GM23248 (cell line): ENCODE data around the gene PLVAP. TPM values are rescaled to one million over a fixed set of nuclear protein-coding genes. Genes with fewer than 3 reads are reported as not detected.
A peak's percentile ranks its signal among the peaks of the same experiment; 100 is the strongest.

Source experiments
- DNase-seq: peaks from one replicate; pipeline ENCODE4 v3.0.0-alpha.2; 2015
- H2AFZ ChIP-seq: fragments of 200-600 bp; sonication (generic); 2 replicates; pipeline ENCODE4 v1.6.1; 2016; ENCODE audit warnings: antibody characterized with exemption
- H3F3A ChIP-seq: fragments of 200-600 bp; sonication (generic); 2 replicates; pipeline ENCODE4 v1.6.1; 2016; ENCODE audit warnings: mild to moderate bottlenecking, antibody characterized with exemption, mixed run types; ENCODE audit not compliant: insufficient read depth
- H3K27ac ChIP-seq: fragments of 200-600 bp; sonication (generic); 2 replicates; pipeline ENCODE4 v1.5.1; 2016; ENCODE audit warnings: mild to moderate bottlenecking
- H3K27me3 ChIP-seq: fragments of 200-600 bp; sonication (generic); replicated peaks from 2 replicates; pipeline ENCODE4 v1.6.1; 2016; ENCODE audit warnings: mild to moderate bottlenecking; ENCODE audit not compliant: insufficient read depth
- H3K36me3 ChIP-seq: fragments of 200-600 bp; sonication (generic); 2 replicates; pipeline ENCODE4 v1.6.1; 2016; ENCODE audit warnings: low read depth, mild to moderate bottlenecking
- H3K4me1 ChIP-seq: fragments of 200-600 bp; sonication (generic); 2 replicates; pipeline ENCODE4 v1.6.1; 2016; ENCODE audit warnings: mild to moderate bottlenecking; ENCODE audit not compliant: insufficient read depth
- H3K4me2 ChIP-seq: fragments of 200-600 bp; sonication (generic); one replicate; pipeline ENCODE4 v1.6.1; 2016; ENCODE audit warnings: mild to moderate bottlenecking; ENCODE audit not compliant: unreplicated experiment
- H3K4me3 ChIP-seq: fragments of 200-600 bp; sonication (generic); 2 replicates; pipeline ENCODE4 v1.5.1; 2016; ENCODE audit warnings: mild to moderate bottlenecking
- H3K79me2 ChIP-seq: fragments of 200-600 bp; sonication (generic); 2 replicates; pipeline ENCODE4 v1.6.1; 2016; ENCODE audit warnings: mild to moderate bottlenecking; ENCODE audit not compliant: insufficient read depth
- H3K9ac ChIP-seq: fragments of 200-600 bp; sonication (generic); 2 replicates; pipeline ENCODE4 v1.6.1; 2016; ENCODE audit warnings: mild to moderate bottlenecking
- H3K9me2 ChIP-seq: fragments of 200-600 bp; sonication (generic); 2 replicates; pipeline ENCODE4 v1.6.1; 2016; ENCODE audit warnings: mixed run types, mild to moderate bottlenecking, moderate library complexity; ENCODE audit not compliant: insufficient read depth
- H3K9me3 ChIP-seq: fragments of 200-600 bp; sonication (generic); one replicate; pipeline ENCODE4 v1.6.1; 2017; ENCODE audit warnings: low read depth
- H4K20me1 ChIP-seq: fragments of 200-600 bp; sonication (generic); 2 replicates; pipeline ENCODE4 v1.6.0; 2016; ENCODE audit not compliant: insufficient read depth
- EZH2 ChIP-seq: fragments of 200-600 bp; sonication (generic); IDR thresholded peaks from 2 replicates; pipeline ENCODE4 v1.6.1; 2018; ENCODE audit warnings: antibody characterized with exemption, mild to moderate bottlenecking; ENCODE audit not compliant: insufficient read depth, poor library complexity, severe bottlenecking
- EZH2phosphoT487 ChIP-seq: fragments of 200-600 bp; sonication (generic); IDR thresholded peaks from 2 replicates; pipeline ENCODE4 v1.6.1; 2018; ENCODE audit warnings: antibody characterized with exemption, moderate library complexity, mild to moderate bottlenecking, low read depth; ENCODE audit not compliant: insufficient read depth
- WGBS, 2 experiments: methylation state at CpG; one replicate each; pipeline ENCODE4 v1.1.6; 2015 to 2017; ENCODE audit warnings: low lambda C conversion rate in 2 of 2, low coverage in 1 of 2; ENCODE audit errors: missing lambda C conversion rate in 2 of 2; 5-methylcytosine and 5-hydroxymethylcytosine counted together
- in situ Hi-C: fragments of 300-500 bp; cut with MboI; formaldehyde crosslinking; loops from 2 replicates; pipeline ENCODE4 v1.15.0; 2020
- polyA plus RNA-seq: library from polyadenylated mRNA; unstranded; fragments of >200 nt; fragmentation: Nextera tagmentation; extraction: Ambion mirVana; gene quantifications from 2 replicates; pipeline ENCODE4 v1.2.1, GENCODE V29; 2016
- total RNA-seq: library from RNA; depleted of rRNA; stranded (reverse); fragments of >200 nt; shearing (Covaris generic); gene quantifications from 2 replicates; pipeline ENCODE4 v1.2.3, GENCODE V29; 2014

PLVAP gene
- total and polyA plus RNA-seq, 2 experiments from 2014 or later: not detected

GRCh38 chr19:17359905-17360800, 17.0 kb downstream of the PLVAP start:
- Histone ChIP-seq H3K4me3 (no peak overlapping the region), H3K4me1 (no peaks in the 10 kb centered on the region), H3F3A (no peaks in the 10 kb centered on the region), H3K27me3 (no peaks in the 10 kb centered on the region; the same call in 1 of the 2 replicates), H4K20me1 (no peaks in the 10 kb centered on the region), H3K9ac (no peak overlapping the region), H2AFZ (no peak overlapping the region), H3K9me3 (no peaks in the 10 kb centered on the region), H3K36me3 (no peaks in the 10 kb centered on the region), H3K9me2 (no peaks in the 10 kb centered on the region), H3K4me2 (no peak overlapping the region), H3K79me2 (no peaks in the 10 kb centered on the region), H3K27ac (no peak overlapping the region)
- no peak for TF ChIP-seq EZH2
- no peak for TF ChIP-seq EZH2phosphoT487
- in situ Hi-C loops: no loop called here
- no peak for DNase-seq
- 55 to 71% methylated on average over 5 to 6 of the region's 6 CpGs for WGBS, 2 experiments

- no peaks in the 10 kb centered on the region for H3K36me3 ChIP-seq
- H3K27ac ChIP-seq: no peak overlapping the region
- no peaks in the 10 kb centered on the region for H3K9me3 ChIP-seq
- H3K27me3 ChIP-seq: no peaks in the 10 kb centered on the region; the same call in 1 of the 2 replicates
- H3K4me1 ChIP-seq: no peaks in the 10 kb centered on the region
- no peaks in the 10 kb centered on the region for H3F3A ChIP-seq
- no peak for TF ChIP-seq EZH2
- no peaks in the 10 kb centered on the region for H4K20me1 ChIP-seq
- 45 to 54% methylated on average over 6 to 7 of the region's 7 CpGs for WGBS, 2 experiments
- no peak overlapping the region for H3K4me2 ChIP-seq
- in situ Hi-C loops: no loop called here
- peak; percentile 50 for DNase-seq
- no peaks in the 10 kb centered on the region for H3K9me2 ChIP-seq
- H3K9ac ChIP-seq: no peak overlapping the region
- no peak overlapping the region for H3K4me3 ChIP-seq
- H3K79me2 ChIP-seq: no peaks in the 10 kb centered on the region
- H2AFZ ChIP-seq: no peak overlapping the region
Observed at GRCh38 chr19:17358395-17358794, 18.7 kb downstream of the PLVAP start.

- no peak overlapping the region for H3K27ac ChIP-seq
- no peak overlapping the region for H3K9ac ChIP-seq
- no peaks in the 10 kb centered on the region for H4K20me1 ChIP-seq
- no peaks in the 10 kb centered on the region; the same call in 1 of the 2 replicates for H3K27me3 ChIP-seq
- no peaks in the 10 kb centered on the region for H3K9me3 ChIP-seq
- H3K9me2 ChIP-seq: no peaks in the 10 kb centered on the region
- no peak overlapping the region for H2AFZ ChIP-seq
- 81 to 85% methylated on average over 11 of the region's 11 CpGs for WGBS, 2 experiments
- DNase-seq: no peak
- no peak for TF ChIP-seq EZH2phosphoT487
- TF ChIP-seq EZH2: no peak
- H3F3A ChIP-seq: no peaks in the 10 kb centered on the region
- H3K36me3 ChIP-seq: no peaks in the 10 kb centered on the region
- no peak overlapping the region for H3K4me3 ChIP-seq
- H3K79me2 ChIP-seq: no peaks in the 10 kb centered on the region
- no peaks in the 10 kb centered on the region for H3K4me1 ChIP-seq
- in situ Hi-C loops: no loop called here
- no peak overlapping the region for H3K4me2 ChIP-seq
Observed at GRCh38 chr19:17357724-17358123, 19.4 kb downstream of the PLVAP start.

- Histone ChIP-seq H2AFZ (no peak overlapping the region), H3K9me2 (no peaks in the 10 kb centered on the region), H3K4me1 (no peaks in the 10 kb centered on the region), H3K27ac (no peak overlapping the region), H4K20me1 (no peaks in the 10 kb centered on the region), H3K4me2 (no peak overlapping the region), H3K79me2 (no peaks in the 10 kb centered on the region), H3K36me3 (no peaks in the 10 kb centered on the region), H3K4me3 (no peak overlapping the region), H3F3A (no peaks in the 10 kb centered on the region), H3K9ac (no peak overlapping the region), H3K9me3 (no peaks in the 10 kb centered on the region), H3K27me3 (no peaks in the 10 kb centered on the region)
- 76 to 81% methylated on average over 7 of the region's 7 CpGs for WGBS, 2 experiments
- TF ChIP-seq EZH2phosphoT487 (no peak), EZH2 (no peak)
- no peak for DNase-seq
- in situ Hi-C loops: no loop called here
Observed at GRCh38 chr19:17357078-17357666, 20.0 kb downstream of the PLVAP start.
